Measurements from ENCODE around the gene GPR84.

Gene GPR84

DNA sequence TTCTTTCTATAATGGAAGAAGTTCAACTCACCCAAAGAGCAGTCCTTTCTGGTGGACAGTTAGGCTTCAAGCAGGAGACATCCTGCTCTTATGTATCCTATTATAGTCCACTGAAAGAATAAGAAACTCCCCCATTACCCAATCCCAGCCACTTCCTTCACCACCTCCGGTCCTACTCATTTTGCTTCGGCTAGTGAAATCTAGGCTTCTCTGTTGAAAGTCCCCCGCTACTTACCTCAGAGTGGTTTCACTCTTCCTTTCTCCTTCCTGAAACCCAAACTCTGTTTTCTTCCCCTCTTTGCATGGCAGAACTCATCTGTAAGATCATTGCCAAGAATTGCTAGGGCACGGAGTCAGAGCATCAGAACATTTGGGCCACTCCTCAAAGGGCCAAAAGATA, at the start of gene GPR84:
GPR84 (minus strand) TSS at position 74 of the 400 bp plus-strand sequence. CDS start 635 bp downstream, outside the sequence.
- no peak for DNase-seq (ENCODE audit: low spot score)

DNA sequence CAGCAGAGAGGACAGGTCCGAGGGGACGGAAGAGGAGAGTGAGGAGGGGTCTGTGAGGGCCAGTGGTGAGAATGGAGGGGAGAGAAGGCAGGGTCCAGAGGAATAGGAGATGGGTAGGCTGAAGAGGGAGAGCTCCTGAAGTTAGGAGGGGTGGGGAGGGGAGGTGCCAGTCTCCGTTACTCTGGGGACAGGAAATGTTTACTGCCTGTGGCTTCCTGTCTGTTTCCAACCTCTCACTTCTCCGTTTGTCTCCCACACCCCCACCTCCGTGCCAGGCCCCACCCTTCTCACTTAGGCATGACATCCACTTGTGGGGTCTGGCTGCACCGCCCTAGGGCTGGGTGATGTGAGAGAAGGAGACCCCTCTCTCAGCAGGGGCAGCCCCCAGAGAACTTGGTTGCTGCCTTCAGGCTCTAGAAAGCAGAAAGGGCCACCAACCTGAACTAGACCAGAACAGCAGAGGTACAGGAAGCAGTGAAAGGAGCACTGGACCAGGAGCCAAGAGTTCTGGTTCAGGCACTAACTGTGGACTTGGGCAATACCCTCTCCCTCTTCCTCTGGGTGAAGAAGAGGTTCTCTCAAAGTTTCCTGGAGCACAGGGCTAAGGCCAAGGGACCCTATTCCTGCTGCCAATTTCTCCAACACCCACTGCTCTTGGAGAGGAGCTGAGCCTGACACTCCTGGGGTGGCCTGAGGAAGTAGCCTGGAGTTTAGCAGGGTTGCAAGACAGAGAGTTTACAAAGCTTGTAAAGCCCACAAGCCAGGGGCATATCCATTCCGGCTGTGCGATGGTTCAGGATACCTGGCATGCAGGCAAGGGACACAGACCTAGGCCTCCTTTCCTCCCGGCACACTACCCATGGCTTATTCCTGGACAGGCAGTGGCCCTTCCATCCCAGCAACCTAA, 49.3 kb upstream of the GPR84 start:
- DNase-seq (ENCODE audit: low spot score), result no peak

DNA sequence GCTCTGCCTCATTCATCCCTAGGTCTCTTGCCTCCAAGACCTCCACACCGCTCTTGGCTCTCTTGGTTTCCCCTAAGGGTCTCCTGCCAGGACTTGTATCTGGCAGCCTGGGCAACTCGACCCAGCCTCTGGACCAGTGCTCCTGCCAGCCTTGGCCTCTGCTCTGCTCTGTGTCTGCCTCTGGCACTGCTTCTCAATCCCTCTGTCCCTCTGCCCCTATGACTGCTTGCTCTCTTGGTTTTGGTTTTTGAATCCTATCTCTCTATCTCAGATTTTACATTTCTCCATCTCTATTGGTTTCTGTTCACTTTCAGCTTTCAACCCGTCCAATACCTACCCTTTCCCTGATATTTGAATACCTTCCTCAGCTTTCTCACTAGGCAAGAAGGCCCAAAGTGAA, 48.5 kb upstream of the GPR84 start:
- DNase-seq (ENCODE audit: low spot score), result no peak

DNA sequence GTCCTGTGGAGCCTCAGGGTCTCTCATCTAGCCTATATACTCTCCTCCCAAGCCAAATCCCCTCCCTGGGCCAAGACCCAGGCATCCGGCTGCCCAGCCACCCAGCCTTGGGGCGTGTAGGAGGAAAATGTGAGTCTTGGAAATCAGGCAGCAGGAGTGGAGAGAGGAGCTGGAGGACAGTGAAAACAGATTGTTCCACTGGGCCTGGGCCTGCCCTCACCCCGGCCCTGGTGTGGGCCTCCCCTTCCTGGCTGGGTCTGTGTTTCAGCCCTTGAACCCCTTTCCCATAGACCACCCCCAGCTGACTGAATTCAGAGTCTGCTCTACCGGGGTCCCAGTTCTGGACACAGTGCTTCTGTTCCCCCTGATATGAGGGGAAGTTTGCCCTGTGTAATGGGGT, 48.1 kb upstream of the GPR84 start:
- DNase-seq (ENCODE audit: low spot score), result no peak

DNA sequence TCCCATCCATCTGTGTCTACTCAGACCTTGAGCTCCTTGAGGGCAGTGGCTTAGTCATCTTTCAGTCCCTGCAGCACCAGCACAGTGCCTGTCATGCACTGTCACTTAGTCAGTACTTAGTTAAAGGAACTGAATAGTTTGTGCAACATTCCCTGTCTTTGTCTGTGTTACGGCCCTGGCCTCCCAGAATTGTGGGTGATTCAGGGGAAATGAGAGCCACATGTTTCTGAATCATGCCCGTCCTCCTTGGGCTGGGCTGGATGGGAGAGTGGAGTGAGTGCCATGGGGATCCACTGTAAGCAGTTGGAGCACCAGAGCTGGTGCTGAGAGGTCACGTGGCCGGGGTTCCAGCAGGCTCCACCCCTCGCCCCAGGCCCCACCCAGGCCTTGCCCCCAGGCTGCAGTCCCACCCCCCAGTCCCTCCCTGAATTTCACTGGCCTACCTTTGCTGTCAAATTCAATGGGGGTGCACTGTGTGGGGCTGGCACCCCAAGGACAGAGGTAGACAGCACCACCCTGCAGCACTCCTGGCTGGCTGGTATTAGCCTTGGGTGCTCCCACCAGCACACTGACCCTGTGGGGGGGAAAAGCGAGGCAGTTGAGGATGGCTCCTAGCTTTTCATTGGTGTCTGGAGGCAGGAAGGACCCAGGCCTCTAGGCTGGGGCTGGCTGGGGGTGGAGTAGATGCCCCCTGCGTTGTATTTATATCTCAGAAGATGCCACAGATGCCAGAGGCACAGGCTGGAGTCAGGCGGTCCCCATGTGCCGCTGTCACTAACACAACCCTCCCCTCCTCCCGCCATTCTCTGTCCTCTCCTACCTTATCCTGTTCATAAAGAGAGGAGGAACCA, 47.3 kb upstream of the GPR84 start:
- no peak for DNase-seq (ENCODE audit: low spot score)

DNA sequence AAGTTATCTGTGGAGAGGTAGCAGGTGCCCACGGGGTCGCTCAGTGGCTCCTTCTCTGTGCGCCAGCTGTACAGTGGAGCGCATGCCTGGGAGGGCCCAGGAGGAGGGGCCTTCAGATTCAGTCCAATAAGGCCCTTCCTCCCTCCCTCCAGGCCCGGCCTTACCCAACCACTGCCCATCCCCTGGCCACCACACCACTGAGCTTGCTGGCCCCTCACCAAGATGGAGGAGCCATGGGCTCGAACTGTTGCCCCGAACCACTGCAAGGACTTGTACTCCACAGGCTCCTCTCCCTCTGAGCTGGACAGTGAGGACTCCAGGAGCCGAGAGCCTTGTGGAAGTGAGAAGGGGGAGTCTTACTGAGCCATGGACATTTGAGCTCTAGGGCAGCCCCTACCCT, 45.0 kb upstream of the GPR84 start:
- no peak for DNase-seq (ENCODE audit: low spot score)

DNA sequence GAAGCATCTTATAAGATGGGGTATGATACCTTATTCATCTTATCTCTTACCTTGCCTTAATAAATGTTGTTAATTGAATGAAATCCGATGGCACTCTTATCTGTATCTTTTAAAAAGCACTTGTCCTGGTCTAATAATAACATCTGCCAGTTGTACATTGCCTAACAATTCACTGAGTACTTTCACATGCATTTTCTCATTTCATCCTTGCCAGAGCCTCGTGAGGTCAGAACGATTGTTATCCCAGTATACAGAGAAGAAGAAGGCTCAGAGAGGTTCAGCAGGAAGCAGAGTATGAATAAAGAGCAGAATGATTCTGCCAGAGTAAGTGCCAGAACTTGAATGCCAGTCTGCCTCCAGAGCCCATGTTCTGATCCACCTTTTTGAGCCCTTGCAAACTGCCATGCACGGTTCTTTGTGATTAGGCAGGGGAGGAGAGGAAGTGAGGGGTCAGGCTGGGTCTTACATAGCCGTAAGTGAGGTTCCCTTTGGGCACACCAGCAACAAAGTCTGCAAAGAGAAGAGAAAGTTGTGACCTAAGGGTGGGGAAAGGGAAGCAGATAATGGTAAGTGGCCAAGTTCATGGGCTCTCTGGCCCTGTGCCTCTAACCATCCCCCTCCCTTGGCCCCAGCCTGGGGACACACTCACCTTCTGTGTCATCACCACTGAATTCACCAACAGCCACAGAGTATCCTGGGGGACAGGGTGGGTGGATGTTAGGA, 43.1 kb upstream of the GPR84 start:
- DNase-seq (ENCODE audit: low spot score), result no peak

DNA sequence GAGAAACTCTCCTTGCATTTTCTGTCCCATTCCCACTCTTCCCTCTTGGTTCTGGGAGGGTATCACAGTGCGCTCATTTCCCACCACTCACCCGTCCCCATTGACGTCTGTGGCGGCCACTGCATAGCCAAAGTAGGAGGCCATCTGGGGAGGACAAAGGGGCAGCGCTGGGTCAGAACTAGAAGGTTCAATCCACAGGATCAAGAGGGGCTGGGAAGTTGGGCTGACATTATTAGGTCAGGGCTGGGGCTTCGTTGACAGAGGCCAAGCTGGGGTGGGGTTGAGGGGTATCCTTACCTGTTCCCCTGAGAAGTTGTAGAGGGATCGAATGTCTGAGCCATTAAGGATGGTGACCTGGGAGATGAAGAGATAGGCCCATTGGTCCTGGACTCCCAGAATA, 41.3 kb upstream of the GPR84 start:
- DNase-seq (ENCODE audit: low spot score), result no peak

DNA sequence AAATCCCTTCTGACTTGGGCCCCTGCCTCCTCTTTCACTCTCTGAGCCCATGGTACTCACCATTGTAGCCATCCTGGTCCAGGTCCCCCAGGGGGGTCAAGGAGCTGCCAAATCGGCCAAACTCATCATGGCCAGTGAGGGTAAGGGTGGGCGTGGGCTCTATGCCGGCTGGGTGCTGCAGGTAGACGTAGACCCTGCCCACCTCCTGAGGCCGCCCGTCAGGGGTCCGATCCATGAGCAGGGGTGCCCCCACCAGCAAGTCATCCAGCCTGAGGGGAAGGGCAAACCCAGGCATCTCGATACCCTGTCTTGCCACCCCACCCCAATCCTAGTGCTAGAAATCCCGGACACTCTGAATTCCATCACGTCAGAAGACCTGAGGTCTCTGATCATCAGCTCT, 40.8 kb upstream of the GPR84 start:
- DNase-seq (ENCODE audit: low spot score), result no peak

DNA sequence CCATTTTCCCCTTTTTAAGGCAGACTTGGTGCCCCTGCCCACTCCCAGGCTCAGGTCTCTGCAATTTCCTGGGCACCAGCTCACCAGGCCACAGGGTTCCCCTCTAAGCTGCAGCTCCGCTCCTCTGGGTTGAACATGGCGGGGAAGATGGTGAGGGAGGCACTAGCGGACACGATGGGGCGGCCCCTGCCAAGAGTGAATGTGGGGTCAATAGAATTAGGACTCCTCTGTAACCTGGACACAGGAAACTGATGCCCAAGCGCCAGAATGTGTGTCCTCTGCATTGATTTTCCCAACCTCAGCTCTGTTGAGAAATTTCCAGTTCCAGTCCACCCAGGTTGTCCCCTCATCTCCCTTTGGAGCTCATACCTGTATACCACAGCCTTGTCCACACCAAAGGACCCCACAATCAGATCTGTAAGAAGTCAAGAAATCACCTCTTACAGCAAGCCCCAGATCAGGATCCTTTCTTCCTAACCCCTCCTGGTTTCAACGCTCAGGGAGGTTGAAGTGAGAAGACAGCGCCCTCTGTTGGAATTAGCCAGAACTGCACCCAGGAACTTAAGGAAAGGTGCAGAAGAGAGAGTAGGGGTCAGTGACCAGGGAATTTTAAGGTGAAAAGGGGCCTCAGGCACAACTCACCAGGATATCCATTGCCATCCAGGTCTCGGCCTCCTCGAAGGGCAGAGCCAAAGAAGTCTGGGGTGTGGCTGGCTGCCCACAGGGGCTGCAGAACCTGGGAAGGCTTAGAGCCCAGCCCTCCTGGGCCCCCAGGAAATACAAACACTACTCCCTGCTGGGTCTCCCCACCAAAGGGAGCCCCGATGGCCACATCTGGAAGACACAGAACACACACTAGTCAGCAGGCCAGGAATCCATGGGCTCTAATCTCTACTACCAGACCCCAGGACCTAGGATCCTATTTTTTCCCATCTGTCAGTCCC, 40.0 kb upstream of the GPR84 start:
- no peak for DNase-seq (ENCODE audit: low spot score)

DNA sequence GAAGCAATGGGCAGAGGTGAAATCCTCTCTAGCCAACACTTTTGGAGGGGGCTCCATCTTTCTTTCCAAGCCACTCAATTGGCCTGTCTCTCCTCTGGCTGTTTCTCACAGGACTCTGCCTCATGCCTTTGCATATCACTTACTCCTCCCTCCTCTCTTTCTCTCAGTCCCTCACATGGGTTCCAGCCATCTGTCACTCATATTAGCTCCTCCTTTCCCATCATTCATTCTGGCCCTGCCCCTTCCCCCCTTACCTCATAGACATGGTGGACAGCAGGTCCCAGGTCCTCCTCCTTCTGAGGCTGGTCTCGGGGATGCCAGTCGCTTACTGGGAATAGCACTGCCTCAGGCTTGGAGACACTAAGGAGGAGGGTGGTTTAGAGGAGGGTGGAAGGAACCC, 36.8 kb upstream of the GPR84 start:
- DNase-seq (ENCODE audit: low spot score), result no peak

DNA sequence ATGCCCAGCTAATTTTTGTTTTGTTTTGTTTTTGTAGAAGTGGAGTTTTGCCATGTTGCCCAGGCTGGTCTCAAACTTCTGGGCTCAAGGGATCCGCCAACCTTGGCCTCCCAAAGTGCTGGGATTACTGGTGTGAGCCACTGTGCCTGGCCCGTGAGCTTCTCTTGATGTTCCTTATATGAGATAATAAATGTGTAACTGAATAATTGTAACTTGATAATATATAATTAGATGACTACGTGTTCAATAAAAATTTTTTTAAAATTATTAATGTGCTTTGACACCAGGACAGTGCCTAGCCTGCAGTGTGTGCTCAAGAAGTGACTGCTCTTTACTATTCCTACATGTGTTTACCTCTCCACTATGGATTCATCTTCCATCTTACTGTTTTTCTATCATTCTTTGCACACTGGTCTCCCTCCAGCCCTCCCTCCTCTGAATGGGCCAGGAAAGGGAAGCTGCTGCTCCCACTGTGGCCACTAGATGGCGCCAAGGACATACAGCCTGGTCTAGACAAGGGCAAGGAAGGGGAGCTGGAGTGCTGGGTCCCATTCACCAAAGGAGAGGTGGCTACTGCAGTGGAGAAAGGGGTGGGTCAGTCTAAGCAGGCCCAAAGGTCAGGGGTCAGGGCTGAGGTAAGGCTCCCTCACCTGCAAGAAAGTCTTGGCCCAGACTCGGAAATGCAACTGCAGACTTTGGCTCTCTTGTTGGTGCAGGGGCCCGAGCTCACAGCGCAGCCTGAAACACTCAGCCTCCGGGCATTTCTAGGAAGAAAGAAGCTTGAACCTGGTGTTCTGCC, 34.9 kb upstream of the GPR84 start:
- DNase-seq (ENCODE audit: low spot score), result peak; percentile 79

DNA sequence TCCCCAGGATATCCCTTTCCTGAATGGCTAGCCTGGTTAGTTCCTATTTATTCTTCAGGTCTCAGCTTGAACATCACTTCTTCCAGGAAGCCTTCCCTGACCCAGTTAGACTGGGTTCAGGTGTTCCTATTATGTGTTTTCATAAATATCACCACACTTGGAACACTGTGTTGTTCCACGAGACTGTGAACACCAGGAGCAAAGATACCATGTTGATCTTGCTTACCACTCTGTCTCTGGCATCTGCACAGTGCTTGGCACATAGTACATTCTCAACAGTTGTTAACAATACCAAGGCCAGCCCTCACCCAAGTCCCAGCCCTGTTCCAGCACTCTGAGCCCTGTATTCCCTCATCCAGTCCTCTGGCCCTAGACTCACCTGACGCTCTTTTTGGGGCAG, 33.9 kb upstream of the GPR84 start:
- DNase-seq (ENCODE audit: low spot score), result no peak

DNA sequence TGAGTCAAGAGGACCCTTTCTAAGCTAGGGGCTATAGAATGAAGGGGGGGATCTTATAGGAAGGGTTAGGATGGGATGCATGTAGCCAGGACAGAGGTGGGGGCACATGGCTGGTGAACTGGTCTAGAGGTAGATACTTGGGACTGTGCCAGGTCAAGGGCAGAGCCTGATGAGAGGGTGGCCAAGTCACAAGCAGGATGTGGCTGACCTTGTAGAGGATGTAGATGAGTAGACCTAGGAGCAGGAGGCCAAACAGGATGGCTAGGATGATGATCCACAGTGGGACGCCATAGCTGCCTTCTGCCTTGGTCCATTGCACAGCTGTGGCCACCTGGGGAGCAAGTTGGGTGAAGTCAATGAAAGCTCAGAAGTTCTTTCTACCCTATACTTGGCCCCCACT, 32.9 kb upstream of the GPR84 start:
- DNase-seq (ENCODE audit: low spot score), result no peak

DNA sequence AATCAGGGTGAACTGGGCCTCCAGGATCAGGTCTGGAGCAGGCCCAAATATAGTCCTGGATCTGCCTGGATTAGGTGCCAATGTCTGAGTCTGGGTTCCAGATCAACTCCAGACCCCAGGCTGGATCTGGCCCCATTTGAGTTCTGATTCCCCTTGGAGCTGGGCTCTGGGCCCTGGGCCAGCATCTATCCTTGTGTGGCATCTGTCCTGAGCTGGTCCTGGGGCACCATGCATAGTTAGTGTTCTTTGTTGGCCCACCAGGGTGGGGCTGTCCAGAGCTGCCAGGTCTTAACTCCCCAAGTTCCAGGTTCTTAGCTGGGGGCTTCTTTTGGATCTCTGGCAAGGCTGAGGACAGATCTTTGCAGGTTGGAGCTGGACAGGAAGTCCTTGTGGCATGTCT, 31.3 kb upstream of the GPR84 start:
- no peak for DNase-seq (ENCODE audit: low spot score)

DNA sequence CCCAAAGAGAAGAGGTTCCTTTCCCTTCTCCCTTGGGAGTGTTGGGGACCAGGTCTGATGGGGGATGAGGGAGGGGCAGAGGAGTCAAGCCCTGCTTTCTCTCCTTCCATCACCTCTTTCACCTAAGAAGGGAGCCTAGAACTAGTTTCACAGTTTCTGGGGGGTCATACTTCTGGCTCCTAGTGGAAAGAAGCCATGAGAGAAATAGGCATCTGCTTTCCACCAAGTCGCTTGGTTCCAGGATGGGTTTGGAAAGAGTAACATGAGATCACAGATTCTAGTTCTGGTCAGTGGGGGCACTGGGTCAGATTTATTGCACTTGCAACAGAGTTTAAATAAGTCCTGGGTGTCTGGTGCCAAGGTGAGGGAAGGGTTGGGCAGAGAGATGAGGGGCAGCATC, 30.7 kb upstream of the GPR84 start:
- DNase-seq (ENCODE audit: low spot score), result no peak

DNA sequence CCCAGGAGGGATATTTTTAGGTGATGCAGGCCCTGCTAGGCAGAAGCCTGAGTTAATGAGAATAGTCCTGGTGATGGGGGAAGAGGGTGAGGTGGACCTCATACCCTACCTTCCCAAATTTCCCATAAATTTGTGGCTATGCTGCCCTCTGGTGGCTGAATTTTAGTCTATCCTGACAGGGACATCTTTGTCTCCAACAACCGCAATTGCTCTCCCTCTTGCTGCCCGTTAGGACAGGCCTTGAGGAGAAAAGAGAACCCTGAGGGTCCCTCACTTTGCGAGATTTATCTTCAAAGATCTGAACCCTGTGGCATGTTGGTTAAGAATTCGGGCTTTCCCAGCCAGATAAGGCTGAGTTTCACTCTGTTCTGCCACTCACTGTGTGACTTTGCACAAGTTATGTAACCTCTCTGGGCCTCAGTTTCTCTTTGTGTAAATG, 30.0 kb upstream of the GPR84 start:
- no peak for DNase-seq (ENCODE audit: low spot score)

DNA sequence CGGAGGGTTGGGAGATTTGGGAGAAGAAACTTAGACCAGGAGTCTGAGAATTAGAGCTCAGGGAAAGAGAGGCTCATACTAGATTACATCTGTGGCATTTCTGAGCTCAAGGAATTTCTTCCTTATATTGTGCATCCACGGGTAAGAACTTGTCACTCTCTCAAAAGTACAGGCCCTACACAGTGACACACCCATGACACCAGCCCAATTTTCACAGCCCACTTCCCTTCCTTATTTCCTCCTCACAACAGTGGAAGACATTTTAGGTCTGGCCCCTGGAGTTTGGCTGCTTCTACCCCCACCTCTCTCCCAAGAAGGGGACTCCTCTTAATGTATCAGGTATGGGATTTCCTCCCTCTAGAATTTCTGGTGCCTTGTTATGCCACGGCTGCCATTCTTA, 29.5 kb upstream of the GPR84 start:
- no peak for DNase-seq (ENCODE audit: low spot score)

DNA sequence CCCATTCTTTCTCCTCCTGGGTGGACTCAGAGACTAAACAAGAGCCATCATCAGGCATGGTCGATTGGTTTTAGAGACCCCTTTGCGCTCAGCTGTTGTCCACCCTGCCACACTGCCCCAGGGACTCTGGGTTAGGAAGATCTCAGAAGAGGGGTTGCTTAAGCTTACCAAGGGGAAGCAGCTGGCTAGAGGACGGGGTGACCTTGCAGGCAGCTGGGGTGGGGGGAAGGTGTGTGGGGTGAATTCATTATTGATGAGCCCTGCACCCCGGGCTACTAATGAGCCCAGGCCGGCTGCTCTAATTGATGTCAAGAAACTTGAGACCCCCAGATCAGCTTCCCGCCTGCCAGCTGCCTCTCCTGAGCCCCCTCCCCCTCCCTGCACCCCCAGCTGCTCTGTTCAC, 28.9 kb upstream of the GPR84 start:
- no peak for DNase-seq (ENCODE audit: low spot score)

DNA sequence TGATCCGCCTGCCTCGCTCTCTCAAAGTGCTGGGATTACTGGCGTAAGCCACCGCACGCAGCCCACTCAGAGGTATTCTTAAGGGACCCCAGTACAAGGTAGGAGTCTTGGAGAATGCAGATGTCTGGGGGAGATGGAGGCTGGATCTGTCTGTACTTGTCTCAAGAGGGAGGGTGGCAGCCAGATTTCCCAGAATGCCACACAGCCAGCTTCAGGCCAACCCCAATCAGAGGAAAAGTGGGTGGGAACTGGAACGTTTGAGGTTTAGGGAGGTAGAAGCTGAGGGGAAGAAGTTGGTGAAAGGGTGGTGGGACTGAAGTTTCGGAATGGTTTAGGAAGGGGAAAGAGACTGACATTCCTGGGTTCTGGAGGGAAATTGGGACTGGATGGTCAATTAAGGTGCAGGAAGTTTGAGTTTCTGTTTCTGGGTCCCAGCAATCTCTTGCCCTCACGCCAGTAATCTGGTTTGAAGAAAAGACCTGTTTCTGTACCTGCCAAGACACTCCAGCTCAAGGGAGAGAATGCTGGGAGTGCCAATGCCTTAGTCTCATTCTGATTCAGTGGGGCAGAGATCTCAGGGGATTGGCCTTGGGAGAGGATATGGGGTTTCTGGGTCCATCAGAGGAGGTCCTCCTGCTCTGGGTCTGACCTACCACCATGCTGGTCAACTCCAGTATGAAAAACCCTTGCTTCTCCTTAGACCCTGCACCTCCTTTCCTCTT, 28.4 kb upstream of the GPR84 start:
- DNase-seq (ENCODE audit: low spot score), result no peak
